ENCODE measurements around the gene CTRL.

DNA sequence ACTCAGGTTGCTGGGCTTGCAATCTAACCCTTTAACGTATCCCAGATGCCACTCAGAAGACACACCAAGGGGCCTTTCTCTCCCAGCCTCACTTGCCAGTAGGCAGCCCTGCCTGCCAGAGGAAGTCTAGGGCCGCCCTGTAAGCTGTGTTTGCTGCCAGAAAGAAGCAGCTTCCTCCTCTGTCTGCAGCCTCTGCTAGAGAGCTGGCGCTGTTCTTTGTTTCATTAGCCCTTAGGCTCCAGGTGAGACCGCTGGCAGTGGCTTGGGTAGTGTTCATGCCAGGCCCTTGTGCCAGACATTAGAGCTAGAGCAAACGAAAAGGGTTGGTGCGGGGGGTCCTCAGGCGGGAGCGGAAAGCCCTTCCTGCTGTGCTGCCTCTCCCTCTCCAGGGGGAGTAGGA, 8.9 kb downstream of the CTRL start:
- no peak for TF ChIP-seq POLR2AphosphoS5 (IDR thresholded peaks at IDR 0.05; ENCODE audit: insufficient read depth, low read depth, low read length)
- TF ChIP-seq, protein P1, sequence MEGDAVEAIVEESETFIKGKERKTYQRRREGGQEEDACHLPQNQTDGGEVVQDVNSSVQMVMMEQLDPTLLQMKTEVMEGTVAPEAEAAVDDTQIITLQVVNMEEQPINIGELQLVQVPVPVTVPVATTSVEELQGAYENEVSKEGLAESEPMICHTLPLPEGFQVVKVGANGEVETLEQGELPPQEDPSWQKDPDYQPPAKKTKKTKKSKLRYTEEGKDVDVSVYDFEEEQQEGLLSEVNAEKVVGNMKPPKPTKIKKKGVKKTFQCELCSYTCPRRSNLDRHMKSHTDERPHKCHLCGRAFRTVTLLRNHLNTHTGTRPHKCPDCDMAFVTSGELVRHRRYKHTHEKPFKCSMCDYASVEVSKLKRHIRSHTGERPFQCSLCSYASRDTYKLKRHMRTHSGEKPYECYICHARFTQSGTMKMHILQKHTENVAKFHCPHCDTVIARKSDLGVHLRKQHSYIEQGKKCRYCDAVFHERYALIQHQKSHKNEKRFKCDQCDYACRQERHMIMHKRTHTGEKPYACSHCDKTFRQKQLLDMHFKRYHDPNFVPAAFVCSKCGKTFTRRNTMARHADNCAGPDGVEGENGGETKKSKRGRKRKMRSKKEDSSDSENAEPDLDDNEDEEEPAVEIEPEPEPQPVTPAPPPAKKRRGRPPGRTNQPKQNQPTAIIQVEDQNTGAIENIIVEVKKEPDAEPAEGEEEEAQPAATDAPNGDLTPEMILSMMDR (IDR thresholded peaks at IDR 0.05; ENCODE audit: extremely low read depth in 1 of 2, insufficient read depth in 1 of 2, low read depth in 1 of 2, low read length in 2 of 2) = no peak

Data from endothelial cell of umbilical vein (primary cell).